Urothelium cell line (cell line): Measurements from ENCODE around the gene GRB10.
"Not testable (repeated sequence)": the region's sequence is repeated elsewhere in the genome, so short reads cannot be mapped to it uniquely, and the experiment has no call there.

Experiments used
- DNase-seq: peaks from one replicate; pipeline ENCODE4 v3.0.0; 2011; ENCODE audit warnings: low spot score, mixed read lengths
- FAIRE-seq: peaks from 2 replicates; lab custom pipeline; 2011; peaks lifted over from hg19 to GRCh38; lab: Jason Lieb, UNC

The GRB10 gene

DNA sequence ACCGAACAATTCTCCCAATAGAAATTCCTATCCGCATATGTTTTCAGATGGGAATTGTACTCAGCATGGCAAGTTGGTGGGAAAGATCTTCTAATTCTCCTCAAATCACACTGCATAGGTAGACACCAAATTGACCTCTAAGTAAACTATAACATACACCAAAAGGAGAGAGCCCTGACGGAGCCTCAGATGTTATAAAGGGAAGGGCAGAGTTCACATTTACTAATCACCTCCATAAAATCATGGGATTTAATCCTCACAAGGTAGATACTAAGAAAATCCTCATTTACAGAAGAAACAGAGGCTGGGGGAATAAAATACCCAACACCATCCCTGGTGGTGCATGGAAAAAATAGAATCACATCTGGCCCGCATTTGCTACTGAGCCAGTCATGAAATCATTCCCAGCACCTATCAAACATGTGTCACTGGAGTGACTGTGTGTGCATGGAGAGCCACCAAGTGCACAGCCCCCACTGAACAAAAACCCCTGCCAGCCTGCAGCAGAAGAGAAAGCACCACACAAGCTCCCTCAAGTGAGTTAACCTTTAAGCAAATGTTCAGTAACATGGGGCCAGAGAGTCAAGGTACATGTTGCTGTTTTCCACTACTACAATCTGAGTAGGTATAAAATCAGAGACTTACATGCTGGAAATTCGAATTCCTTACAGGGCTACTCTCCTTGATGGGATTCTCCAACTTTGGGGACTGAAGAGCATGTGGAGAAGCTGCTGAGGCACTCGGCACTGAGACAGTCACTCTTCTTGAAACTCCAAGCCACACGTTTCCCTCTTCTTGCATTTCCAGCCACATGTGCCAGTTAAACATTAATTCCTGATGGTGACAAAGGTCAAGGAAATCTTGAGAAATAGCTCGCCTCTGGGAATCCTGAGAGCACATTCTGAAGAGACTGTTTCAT is 217.8 kb downstream of the GRB10 start, which contains the start of gene DDC:
Gene DDC (minus strand): TSS at position 766 of the 919 bp plus-strand sequence. CDS start 21,320 bp downstream, outside the sequence.
- FAIRE-seq = no peak
- DNase-seq = no peak

DNA sequence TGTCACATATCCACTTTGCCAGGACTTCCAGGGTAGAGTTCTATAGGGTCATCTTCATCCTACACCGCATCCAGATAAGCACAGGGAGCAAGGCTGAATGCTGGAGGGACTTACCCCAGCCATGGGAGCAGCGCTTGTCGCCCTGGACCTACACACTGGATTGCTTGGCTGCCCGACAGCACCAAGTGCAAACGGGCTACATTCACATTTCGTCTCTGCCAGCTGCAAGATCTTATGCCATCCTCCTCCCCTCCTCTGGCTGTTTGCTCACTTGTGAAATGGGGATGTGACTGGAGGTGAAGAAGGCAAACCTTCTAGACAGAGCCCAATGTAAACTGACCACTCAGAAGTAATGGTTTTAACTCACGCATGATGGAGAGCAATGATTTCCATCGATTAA is 218.5 kb downstream of the GRB10 start:
- FAIRE-seq (peak; percentile 79), DNase-seq (no peak)

DNA sequence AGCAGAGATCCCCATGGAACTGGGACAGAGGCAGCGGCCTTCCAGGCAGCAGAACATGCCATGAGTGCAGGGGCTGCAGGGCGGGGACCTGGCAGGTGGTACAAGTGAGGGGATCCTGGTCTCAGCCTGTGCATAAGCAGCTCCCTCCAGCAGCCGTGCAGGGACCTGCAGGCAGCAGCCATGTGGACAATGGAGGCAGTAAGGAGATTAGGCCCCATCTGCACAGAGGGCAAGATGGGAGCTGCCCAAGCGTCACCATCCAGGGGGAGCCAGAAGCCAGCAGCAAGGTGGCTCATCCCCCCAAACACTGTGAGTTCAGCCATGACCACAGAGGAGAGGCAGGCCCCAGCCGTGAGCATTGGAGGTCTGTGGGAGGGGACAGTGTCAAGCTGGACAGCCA is 220.6 kb downstream of the GRB10 start:
- FAIRE-seq (no peak), DNase-seq (no peak)

GRCh38 chr7:50560865-50561351 is 221.8 kb downstream of the GRB10 start:
- no peak for DNase-seq
- FAIRE-seq = peak; percentile 84

- DNase-seq = no peak
- no peak for FAIRE-seq
Observed at GRCh38 chr7:50559881-50560280, 222.8 kb downstream of the GRB10 start.

DNA sequence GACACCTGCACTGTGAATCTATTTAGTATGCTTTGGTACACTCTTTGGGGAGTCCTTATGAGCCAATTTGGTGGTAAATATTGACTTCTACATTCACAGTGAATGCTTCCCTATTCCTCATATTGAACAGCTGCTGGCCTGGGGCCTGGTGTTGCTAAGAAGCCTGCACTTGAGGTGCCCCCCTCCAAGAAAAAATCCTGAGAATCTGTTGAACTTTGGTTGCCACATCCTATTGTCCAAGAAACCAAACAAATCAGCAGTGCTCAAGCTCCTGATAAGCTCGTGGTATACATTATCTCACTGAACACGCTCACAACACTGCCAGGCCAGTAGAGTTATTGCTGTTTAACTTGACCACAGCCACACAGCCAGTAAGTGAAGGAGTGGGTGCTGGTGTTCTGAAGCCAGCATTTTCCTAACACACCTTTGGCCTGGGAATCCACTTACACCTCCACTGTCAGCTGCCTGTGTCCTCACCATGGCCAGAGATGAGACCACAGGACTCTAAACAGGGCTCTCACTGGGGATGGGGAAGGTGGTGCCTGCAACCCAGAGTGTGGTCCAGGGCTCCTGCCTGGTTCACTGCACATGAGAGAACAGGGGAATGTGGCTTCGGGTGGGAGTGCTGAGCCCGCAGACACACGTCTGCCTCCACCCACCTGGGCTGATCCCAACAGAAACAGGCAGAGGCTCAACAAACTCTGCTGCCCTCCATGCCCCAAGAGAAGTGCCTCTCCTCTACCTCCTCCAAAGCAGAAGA is 224.2 kb downstream of the GRB10 start:
- FAIRE-seq = no peak

GRCh38 chr7:50557099-50557498 is 225.6 kb downstream of the GRB10 start:
- DNase-seq (no peak), FAIRE-seq (no peak)

More for the DNA sequence above, 224.2 kb downstream of the GRB10 start:
- no peak for DNase-seq

GRCh38 chr7:50556247-50556991 is 226.3 kb downstream of the GRB10 start:
- FAIRE-seq (no peak), DNase-seq (no peak)

GRCh38 chr7:50555594-50556140 is 227.0 kb downstream of the GRB10 start:
- DNase-seq (no peak), FAIRE-seq (no peak)

GRCh38 chr7:50554431-50555322 is 228.0 kb downstream of the GRB10 start:
- no peak for DNase-seq
- FAIRE-seq = no peak

DNA sequence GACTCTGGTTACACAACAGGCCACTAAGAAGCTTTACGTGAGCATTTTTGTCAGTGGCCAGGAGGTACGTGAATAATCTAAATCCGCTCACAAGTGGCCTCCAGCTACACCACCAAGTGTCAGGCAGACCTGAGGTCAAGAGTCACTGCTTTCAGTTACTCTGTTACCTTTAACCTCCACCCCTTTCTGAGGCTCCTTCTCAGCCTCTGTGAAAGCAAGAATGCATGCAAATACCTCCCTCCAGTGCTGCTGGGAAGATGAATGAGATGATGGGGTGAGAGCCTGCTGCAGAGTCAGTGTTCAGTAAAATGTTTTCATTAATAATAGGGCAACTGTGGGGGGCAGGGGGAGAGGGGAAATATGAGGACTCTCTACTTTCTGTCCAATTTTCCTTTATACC is 228.7 kb downstream of the GRB10 start:
- FAIRE-seq (no peak), DNase-seq (no peak)

DNA sequence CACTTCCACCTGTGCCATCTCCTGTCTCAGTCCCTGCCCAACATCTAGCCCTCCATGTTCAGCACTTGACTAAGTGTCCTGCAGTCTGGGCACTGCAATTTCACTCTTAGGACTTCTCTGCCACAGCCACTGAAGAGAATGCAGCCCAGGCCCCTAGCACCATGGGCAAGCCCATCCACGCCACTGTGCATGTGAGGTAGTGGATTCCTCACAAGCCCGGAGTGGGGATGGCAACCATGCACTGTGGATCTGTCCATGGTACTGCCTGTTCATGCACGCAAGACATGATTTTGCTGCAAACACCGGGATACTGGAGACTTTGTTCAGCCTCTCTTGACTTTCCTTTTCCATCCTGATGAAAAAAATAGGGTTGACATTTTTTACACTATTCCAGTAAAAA is 229.8 kb downstream of the GRB10 start:
- DNase-seq (peak; percentile 53), FAIRE-seq (peak; percentile 80)

GRCh38 chr7:50552139-50552538 is 230.6 kb downstream of the GRB10 start:
- DNase-seq (no peak), FAIRE-seq (no peak)

DNA sequence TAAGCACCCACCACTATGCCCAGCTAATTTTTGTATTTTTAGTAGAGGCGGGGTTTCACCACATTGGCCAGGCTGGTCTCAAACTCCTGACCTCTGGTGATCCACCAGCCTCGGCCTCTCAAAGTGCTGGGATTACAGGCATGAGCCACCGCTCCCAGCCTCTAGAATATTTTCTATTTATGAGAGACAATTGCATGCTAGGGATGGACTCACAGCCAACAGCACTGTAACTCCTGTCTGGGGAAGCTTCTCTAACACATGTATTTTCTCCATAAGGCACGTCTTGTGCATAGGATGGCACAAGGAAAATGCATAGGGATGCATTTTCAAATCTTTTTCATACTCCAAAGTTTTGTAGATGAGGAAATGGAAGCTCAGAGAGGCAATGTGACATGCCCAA is 237.1 kb downstream of the GRB10 start:
- not testable (repeated sequence) for DNase-seq, FAIRE-seq

DNA sequence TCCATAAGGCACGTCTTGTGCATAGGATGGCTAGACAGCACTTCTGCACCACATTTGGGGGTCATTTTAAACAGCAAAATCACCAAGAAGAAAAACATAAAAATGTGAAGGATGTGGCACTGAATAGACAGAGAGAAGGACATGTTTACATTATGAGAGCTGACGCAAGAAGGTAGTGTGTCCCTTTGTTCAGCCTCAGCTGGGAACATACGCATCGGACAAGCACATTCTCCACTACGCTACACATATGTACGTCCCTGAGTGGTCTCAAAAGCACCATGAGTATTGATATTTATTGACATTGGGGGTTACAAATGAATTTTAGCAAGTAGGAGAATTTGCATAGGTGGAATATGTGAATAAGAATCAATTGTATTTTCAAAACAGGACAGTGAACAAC is 237.7 kb downstream of the GRB10 start:
- FAIRE-seq (no peak), DNase-seq (no peak)

DNA sequence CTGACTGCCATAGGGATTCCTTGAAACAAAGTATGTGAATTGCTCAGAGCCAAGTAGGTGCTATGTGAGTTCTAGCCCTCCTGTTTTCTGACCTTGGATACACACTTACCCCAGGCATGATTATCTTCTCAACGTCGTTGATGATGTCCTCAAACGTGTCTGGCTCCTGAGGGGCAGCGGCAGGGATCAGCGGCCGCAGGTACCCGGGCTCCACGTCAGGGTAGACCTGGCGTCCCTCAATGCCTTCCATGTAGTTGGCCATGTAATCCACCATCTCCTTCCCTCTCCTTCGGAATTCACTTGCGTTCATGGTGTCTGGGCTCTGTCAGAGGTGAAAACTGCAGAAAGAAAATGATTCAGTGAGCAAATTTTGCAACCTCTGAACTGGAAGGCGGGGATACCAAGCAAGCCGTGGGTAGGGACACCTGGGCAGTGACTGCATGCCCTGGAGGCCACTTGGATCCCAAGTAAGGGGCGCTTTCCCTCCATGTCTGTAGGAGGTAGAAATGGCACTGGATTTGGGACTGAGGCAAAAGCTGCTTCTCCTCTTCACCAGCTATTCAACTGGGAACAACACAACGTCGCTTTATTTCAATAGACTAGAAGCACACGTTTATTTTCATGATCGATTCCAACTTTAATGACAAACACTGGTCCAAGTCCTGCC is 238.8 kb downstream of the GRB10 start:
- DNase-seq (no peak), FAIRE-seq (peak; percentile 77)

GRCh38 chr7:50542132-50542531 is 240.6 kb downstream of the GRB10 start:
- FAIRE-seq (no peak), DNase-seq (no peak)

DNA sequence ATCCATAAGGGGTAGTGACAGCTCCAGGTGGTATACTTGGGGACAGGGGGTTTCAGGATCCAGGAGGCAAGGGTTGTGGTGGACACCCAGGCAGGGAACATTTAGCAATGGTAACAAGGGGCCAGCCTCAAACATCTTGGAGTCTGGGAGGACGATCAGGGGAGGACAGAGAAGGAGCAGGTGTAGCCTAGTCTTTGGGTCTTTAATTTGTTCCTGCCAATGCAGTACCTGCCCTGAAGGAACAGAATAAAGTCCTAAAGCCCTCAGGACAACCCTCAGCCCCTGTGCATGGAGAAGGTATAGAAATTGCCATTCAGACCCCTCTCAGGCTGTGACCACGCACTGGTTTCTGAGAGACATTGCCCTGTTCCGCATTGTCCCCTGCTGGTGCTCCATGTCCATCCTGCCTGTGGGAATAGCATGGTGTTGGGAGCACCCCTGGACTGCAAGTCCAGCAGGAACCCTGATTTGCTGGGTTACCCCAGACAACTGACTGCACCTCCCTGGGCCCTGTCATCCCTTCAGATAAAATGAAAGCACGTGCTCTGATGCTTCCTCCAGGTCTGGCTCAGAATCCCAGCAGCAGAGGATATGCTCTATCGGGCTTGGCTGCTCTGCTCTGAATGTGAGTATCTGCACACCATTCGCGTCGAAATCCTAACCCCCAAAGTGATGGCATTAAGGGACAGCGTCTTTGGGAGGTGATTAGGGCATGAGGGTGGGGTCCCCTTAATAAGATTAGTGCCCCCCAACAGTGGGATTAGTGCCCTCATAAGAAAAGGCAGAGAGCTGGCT is 241.7 kb downstream of the GRB10 start:
- no peak for FAIRE-seq
- no peak for DNase-seq
